Measurements from ENCODE around the gene KLF11.

The KLF11 gene

DNA sequence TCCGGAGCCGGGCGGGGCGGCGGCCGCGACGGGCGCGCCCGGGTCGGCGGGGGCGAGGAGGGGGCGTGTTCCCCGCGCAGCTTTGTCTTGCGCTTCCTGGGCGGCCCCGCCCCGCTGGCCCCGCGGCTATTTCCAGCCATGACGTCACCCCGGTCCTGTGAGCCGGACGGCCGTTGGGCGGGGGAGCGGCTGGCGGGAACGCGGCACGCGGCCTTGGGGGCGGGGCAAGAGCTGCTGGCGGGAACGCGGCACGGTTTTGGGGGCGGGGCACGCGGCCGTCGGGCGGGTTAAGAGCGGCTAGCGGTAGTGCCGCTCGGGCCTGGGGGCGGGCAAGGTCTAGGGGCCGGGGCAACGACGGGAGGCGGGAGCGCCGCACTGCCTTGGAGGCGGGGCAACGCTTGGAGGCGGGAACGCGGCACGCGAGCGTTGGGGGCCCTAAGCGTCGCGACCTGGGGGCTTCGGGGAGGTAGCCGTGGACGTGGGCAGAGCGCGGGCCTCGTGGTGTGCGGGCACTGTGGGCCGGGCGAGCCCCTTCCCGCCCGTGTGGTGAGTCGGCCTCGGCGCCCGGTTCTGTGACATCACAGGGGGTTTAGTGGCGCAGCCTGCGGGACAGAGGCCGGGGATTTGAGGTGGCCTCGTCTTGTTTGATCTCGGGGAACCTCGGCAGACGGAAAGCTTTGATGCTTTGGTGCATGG is 704 bp downstream of the KLF11 start:
- DNase-seq = peak; percentile 96 to 97

DNA sequence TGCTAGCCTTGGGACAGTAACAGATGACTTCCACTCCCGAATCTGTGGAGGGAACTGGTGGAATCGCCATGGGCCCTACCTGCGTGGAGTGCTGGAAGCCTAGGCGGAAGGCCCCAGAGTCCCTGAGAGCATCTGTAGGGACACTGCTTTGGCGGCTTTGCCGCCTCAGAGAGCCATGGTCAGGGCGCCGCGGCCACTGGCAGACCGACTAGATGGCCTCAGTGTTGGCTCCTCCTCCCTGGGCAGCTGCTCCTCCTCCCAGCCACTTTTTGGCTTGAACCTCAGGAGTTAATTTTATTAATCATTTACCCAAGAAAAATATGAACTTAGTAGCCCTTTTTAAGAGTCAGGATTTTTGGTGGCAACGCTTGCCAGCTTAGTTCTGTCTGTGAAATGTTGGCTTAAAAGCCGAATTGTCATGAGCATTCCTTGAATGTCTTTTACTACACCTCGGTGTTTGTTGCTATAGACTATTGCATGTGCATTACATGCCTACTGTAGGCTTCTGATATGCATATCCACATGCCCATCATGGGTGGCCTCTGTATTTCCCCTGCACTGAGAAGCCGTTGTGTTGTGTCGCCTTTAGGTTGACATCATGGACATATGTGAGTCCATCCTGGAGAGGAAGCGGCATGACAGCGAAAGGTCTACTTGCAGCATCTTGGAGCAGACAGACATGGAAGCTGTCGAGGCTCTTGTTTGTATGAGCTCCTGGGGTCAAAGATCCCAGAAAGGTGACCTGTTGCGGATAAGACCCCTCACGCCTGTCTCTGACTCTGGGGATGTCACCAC is 2.4 kb downstream of the KLF11 start:
- DNase-seq = no peak

DNA sequence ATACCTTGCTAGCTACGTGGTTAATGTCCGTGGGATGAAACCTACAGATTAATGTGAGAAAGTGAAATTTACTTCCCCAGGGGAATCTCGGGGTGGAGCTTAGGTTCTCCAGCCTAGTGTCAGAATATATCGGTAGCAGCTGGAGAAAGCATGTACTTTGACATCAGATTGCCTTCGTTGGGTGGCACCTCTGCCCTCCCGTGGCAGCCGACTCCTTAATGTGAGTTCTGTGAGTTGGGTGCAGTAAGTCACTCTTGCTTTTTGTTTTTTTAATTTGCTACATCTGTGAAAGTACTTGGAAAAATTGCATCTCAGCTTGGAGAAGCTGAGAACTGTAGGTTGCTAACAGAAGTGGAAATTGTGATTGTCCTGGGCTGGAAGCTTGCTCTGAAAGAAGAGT is 3.6 kb downstream of the KLF11 start:
- DNase-seq = no peak

DNA sequence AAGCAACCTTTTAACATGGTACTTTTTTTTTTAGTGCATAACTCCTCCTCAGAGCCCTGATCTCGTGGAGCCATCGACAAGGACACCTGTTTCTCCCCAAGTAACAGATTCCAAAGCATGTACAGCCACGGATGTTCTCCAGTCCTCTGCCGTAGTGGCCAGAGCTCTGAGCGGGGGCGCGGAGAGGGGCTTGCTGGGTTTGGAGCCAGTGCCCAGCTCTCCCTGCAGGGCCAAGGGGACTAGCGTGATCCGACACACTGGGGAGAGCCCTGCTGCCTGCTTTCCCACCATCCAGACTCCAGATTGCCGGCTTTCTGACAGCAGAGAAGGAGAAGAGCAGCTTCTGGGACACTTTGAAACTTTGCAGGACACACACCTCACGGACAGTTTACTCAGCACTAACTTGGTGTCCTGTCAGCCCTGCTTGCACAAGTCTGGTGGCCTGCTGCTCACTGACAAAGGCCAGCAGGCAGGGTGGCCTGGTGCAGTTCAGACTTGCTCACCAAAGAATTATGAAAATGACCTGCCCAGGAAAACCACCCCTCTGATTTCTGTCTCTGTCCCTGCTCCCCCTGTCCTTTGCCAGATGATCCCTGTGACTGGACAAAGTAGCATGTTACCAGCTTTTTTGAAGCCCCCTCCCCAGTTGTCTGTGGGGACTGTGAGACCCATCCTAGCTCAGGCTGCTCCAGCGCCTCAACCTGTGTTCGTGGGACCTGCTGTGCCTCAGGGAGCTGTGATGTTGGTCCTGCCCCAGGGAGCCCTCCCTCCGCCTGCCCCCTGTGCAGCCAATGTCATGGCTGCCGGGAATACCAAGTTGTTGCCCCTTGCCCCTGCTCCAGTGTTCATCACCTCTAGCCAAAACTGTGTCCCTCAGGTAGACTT is 4.5 kb downstream of the KLF11 start:
- no peak for DNase-seq

DNA sequence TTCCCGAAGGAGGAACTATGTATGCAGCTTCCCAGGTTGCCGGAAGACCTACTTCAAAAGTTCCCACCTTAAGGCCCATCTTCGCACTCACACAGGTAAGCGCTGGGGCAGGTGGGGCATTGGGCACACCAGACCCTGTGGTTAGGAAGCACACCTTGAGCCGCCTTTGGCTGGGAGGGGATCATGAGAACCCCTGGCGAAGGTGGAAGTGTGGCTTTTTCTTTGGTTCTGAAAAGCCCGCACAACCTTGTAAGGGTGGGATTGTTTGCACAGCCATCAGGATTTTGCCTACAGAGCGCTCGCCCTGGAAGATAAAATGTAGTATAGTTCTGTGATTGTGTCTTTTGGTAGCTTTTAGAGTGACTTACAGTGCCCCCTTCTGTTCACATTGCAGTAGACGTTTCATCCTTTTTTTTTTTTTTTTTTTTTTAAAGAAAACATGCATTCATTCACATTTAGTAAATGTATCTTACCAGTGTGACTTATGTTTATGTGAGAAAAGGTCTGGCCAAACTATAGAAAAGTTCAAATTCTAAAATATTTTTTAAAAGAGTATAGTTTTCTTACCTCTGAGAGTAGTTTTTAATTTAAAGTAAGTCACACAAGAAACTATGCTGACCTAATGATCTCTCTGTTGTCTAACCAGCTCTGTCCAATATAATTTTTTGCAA is 5.3 kb downstream of the KLF11 start:
- peak; percentile 44 to 51 for DNase-seq

DNA sequence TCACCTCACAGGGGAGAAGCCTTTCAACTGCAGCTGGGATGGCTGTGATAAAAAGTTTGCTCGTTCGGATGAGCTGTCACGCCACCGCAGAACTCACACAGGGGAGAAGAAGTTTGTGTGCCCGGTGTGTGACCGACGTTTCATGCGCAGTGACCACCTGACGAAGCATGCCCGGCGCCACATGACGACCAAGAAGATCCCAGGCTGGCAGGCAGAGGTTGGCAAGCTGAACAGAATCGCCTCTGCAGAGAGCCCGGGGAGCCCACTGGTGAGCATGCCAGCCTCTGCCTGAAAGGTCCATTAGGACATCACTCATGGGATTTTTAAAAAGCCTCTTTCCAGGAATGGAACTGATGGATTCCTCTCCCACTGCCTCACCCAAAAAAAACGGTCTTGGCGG is 8.9 kb downstream of the KLF11 start:
- no peak for DNase-seq

DNA sequence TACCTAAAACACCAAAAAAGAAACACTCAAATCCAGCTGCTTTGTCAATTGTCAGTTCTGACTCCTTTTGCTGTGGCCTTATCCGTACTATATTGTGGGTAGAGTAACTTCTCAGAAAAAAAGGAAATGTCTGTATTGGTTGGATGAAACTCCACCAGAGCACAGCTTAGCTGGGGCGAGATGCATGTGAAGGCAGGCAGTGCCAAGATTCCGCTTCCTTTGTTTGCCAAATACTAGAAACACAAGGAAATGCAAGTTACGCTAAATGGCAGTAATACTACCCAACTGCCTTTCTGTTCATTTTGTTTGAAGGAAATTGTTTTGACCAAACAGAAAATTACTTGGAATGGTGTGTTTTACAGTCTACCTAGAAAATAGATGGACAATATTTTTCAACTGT is 10.0 kb downstream of the KLF11 start:
- DNase-seq = no peak

DNA sequence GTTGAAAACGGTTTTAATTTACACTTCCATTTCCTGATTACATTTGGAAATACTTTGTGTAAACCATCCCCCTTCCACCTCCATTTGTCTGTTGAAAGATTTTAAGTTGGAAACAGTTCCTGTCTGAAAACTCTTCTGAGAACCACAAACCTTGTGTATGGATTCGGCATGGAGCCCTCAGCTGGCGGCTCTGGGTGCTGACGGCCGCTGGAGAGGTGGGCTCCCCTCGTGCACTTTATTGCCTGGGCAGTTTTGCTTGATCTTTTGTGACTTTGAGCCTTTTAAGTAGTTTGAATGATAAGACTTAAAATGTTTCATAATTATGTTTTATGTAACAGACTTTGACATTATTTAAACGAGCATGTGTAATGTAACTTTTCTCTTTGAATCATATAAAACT is 11.1 kb downstream of the KLF11 start:
- DNase-seq = no peak

DNA sequence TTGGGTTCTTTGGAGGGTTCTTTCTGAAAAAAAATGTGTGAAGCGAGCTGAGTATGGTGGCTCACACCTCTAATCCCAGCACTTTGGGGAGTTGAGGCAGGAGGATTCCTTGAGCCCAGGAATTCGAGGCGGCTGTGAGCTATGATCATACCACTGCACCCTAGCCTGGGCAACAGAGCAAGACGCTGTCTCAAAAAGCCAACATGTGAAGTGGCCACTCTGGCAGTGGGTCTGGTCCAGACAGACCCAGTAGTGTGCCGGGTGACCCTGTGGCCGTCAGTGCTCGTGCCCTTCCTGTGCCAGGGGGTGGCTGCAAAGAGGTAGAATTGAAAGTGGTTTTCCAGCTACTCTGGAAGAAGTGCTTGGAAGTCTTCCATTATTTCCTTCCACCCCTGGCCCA is 11.6 kb downstream of the KLF11 start:
- DNase-seq = no peak

DNA sequence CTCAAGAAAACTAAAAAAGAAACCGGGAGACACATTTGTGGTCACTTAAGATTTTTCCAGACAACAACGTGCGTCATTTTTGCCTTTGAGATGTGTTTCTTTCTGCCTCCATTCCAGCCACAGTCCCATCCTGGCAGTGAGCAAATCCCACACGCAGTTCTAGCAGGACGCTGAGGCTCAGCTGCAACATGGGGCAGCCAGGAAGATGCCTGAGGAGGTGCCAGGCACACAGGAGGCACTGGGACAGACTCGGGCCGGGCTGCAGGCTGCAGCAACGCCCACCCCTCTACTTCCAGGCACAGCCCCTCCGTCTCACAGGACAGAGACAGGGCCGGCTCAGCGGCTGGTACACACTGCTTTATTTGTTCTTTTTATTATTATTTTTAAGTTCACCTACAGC is 13.1 kb downstream of the KLF11 start:
- DNase-seq = no peak

DNA sequence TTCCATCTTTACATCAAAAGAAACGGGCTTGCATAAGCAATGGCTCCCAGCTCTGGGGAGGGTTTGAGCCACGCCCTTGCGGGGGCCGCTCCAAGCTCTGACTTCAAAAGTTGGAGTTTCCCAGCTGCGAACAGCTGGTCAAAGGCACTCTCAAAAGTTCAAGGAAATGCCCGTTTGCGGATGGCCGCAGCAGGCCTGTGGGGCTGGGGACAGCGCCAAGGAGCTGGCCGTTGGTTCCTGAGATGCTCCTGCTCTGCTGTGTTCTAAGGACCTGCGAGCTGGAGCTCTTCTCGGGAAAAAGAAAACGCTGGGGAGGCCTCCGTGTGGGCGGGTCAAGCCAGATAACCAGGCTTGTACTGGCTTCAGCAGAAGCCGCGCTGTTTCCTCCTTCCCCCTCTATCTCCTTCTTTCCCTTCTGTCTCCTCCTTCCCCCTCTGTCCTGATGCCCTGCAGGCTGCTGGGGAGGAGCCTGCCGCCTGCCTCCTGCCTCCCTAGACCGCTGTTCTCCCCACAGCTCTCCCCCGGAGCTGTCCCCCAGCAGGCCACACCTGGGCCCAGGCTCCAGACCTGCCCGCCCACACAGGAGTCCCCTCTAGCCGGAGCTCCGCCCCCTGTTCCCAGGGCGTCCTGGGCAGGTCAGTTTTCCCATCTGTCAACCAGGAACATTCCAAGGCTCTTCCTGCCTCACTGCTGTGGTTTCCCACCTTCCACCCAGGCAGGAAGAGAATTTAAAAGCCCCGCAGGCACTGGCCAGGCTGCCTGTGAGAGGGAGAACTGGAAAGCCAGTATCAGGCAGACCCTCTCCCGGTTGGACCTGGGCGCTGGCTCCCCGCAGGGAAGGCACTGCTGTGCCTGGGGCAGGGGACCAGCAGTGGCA is 14.1 kb downstream of the KLF11 start:
- DNase-seq = peak; percentile 62 to 75

DNA sequence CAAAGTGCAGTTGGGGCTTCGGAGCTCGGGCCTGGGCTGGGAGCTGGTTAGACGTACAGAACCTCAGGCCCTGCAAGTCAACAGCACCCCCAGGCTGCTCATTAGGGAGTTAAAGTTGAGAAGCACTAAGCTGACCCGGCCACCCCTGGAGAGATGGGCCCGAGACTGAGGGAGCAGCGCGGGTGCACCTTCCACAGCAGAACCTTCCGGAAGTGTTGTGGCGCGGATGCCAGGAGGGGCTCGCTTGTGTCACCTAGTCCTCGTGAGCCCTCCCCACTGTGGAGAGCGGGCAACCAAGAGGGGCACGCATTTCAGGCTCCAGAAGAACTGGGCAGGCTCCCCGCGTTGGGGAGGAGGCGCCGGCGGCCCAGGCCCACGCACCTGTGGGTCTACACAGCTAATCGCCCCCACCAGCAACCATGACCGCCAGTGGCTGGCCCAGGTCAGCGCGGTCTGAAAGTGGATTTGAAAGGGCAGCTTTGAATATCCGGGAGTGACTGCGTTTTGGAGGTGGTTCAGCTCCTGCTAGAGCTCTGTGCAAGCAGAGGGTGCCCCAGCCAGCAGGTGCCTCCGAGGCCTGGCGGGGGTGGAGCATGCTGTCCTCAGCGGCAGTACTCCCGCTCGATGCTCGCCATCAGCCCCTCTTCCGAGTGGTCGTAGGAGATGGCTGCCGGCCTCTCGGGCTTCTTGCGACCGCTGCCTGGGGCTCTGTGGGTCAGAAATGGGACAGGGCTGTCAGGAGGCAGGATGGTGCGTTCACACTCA is 15.1 kb downstream of the KLF11 start:
- no peak for DNase-seq

DNA sequence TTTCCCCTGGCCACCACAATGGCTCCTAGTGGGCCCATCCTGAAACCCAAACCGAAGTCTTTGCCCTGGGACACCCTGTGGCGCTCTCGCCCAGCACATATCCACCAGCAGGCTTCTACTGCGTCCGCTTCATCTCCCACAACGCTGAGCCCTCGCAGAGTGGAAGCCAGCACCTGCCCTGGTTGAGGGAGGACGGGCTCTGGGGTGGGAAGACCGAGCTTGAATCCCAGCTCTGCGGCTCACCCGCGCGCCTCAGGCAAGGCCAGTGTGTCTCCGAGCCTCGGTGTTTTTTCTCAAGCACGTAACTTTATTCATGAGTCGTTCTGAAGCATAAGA is 15.6 kb downstream of the KLF11 start:
- no peak for DNase-seq

DNA sequence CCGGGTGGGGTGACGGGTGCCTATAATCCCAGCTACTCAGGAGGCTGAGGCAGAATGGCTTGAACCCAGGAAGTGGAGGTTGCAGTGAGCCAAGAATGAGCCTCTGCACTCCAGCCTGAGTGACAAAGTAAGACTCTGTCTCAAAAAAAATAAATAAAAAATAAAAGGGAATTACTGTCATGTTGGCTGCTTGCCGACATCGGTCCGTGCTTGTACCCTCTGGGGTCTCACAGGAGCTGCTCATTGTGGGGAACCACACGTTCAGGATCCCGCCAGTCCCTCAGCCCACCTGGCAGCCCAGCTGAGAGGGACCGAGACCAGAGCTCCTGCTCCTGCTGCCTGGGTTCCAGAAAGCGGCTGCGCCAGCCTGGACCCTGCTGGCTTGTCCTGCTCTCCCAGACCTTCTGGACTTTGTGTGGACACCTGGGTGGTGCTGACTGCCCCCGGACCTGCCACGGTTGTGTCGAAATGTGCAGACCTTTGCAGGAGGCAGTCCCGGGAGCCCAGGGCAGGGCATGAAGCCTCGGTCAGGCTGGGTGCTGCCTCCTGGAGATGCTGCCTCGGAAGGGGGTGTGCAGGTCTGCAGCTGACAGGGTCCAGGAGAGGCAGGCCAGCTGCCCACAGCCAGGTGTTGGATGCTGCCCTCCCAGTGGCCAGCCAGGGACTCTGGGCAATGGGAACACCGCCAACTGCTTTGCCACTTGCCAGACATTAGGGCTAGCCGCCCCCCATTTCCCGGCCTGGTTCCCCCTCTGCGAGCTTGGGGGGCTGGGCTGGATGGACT is 16.4 kb downstream of the KLF11 start:
- DNase-seq = no peak

DNA sequence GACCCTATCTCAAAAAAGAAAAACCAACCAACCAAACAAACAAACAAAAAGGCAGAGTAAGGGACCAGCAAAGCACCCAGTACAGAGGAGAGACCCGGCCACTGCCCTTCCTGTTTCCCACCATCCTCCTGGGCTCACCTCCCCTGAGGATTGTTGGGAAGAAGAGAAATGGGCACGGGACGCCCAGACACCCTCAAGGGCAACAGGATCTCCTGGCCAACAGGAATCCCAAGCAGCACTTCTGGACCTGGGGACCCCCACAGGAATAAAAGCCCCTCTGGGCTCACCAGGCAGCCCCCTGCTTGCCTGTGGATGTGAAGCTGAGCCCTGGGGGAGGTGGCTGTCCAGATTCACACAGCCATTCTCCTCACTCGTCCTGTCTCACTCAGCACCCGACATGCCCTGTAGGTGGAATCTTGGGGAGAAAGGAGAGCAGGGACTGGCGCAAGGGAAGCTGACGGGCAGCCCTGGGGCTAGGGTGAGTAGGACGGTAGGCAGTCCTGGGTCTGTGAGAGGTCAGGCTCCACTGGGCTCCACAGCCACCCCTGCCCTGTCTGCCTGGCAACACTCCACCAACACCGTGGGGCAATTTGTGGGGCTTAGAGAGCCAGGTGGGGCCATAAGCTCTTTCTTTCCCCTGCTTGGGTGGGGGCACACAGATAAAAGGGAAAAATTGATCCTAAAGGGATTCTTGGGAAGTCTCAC is 18.0 kb downstream of the KLF11 start:
- no peak for DNase-seq

DNA sequence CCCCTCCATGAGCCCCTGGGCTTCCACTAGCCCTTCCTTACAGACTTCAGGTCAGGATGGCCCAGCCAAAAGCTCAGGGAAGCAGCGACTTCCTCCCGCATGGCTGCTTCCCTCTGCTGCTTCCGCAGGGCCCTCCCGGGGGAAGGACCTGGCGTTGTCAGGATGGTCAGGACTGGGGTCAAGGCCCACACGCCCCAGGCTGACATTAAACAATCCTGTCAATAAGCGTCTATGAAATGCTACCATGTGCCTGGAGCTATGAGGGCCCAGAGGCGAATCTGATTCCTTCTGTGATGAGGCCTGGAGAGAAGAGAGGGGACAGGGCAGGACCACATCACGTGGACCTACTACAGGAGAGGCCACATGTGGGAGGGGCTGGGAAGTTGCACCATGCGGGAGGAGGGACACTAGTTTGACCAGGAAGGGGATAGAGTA is 19.6 kb downstream of the KLF11 start:
- no peak for DNase-seq

DNA sequence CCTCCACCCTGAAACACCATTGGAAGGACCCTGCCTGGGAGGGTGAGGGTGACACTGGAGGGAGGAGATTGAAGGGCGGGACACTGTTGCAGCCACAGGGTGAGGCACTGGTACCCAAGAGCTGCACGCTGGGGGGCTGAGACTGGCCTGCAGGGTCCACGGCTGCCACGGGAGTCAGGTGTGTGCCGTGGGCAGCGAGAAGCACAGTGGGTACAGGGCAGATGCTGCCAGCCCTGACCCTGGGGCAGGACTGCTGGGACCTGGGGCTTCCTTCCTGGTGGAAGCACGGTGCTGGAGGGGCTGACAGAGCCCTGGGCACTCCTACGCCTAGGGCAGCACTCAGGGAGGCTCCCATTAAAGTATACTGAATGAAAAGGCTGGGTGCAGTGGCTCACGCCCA is 20.2 kb downstream of the KLF11 start:
- no peak for DNase-seq

DNA sequence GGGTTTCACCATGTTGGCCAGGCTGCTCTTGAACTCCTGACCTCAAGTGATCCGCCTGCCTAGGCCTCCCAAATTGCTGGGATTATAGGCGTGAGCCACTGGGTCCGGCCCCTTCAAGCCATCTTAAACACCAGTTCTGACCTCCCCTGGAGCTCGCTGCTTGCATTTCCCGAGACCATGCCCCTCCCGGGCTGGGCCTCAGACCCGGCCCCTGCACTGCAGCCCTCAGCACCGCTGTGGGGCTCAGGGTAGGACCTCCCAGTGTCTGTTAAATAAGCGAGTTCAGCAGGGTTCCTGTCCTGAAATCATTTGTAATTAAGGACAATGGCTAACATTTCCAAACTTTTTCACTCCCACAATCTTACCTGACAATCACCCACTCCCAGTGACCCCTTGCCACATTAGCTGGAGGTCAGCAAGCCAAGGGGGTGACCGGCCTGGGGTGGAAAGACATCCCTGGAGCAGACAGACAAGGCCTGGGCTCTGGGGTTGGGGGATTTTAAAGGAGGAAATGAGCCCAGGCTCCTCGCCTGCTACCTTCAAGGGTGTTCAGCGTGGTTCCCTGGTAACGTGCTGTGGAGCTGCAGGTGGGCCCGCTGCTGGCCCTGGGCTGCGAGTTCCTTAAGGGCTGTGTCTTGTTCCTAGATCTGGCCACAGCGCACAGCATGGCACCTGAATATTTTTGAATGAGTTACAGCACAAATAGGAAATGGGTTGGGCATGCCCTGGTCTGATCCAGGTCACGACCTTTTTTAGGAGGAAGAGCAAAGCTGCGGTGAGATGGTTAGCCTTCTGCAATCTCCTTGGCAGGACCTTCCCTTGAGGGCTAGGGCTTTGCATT is 21.8 kb downstream of the KLF11 start:
- DNase-seq = peak; percentile 30 to 62

DNA sequence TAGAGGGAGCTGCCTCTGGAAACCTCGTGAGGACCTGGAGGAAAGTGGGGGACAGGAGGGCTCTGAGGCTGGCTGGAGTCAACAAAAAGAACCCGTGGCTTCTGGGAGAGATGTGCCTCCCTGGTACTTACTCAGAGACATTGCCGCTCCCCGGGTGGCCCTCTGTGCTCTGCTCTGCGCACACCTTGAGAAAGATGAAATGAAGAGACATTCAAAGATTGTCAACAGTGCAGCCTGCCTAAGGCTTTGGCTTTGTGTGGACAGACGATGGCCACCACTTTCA is 22.4 kb downstream of the KLF11 start:
- DNase-seq = no peak
